Ectodermal cell (in vitro differentiated cells): ENCODE data around the gene ZBTB4.

ENCODE experiments used
- H3K27ac ChIP-seq: 2 replicates; pipeline ENCODE4 v1.7.0; 2013; ENCODE audit warnings: mild to moderate bottlenecking, low read depth, low read length; ENCODE audit not compliant: insufficient read depth, poor library complexity, severe bottlenecking
- H3K27me3 ChIP-seq: 2 replicates; pipeline ENCODE4 v1.7.0; 2013; ENCODE audit warnings: mild to moderate bottlenecking, low read length; ENCODE audit not compliant: insufficient read depth, control insufficient read depth, poor library complexity, severe bottlenecking
- H3K36me3 ChIP-seq: one replicate; pipeline ENCODE4 v1.7.0; 2013; ENCODE audit warnings: low read length; ENCODE audit not compliant: control insufficient read depth, insufficient read depth
- H3K4me1 ChIP-seq: one replicate; pipeline ENCODE4 v1.7.0; 2013; ENCODE audit warnings: low read length; ENCODE audit not compliant: control insufficient read depth, insufficient read depth
- H3K4me3 ChIP-seq: 2 replicates; pipeline ENCODE4 v1.7.0; 2013; ENCODE audit warnings: low read depth, low read length, control low read depth; ENCODE audit not compliant: insufficient read depth
- H3K9me3 ChIP-seq: 2 replicates; pipeline ENCODE4 v1.7.0; 2013; ENCODE audit warnings: mild to moderate bottlenecking, low read length, moderate library complexity; ENCODE audit not compliant: control insufficient read depth
- WGBS, 2 experiments: methylation state at CpG; one replicate each; pipeline ENCODE4 v1.1.7; 2013; ENCODE audit warnings: missing lambda C conversion rate in 2 of 2; 5-methylcytosine and 5-hydroxymethylcytosine counted together

ZBTB4 gene

DNA sequence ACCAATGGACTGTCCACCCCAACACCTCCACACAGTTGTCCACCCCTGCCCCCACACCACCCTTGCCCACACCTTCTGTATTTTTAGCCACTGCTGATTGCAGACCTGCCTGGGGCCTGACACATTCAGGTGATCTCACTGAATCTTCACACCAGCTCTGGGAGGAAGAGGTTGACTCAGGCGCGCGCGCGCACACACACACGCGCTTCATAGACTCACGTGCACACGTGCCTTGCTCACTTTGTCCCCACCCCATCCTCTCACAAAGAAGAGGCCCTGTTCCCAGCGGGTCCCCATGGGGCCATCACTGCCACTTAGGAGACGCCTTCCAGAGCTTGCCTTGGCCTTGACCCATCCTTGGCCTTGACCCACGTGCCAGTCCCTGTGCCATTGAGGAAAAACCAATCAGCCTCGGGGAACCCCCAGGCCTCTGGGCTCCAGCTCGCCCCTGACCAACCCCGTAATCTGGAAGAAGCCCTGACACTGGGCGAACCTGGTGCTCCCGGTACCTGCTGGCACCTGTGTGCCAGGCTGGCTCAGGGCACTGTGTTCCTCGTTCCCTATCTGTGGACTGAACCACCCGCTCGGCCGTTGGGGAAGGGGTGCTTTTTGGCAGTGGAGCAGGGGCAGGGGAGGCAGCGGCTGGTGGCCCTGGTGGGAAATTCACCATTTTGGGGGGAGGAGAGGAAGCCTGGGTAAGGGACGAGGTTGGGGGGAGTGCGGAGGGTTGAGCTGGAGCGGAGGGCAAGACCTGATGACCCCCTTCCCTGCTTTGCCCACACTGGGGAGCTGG, 68.6 kb downstream of the ZBTB4 start:
- peaks cover 36% of the 10 kb centered on the region for H3K36me3 ChIP-seq
- 95 to 96% methylated on average over 25 of the region's 25 CpGs for WGBS, 2 experiments

GRCh38 chr17:7409716-7410115, 69.7 kb downstream of the ZBTB4 start:
- Histone ChIP-seq H3K9me3 (no peaks in the 10 kb centered on the region), H3K27ac (no peak overlapping the region), H3K4me1 (peaks cover 22% of the 10 kb centered on the region), H3K36me3 (peaks cover 25% of the 10 kb centered on the region), H3K4me3 (no peak overlapping the region), H3K27me3 (no peaks in the 10 kb centered on the region)
- 95 to 97% methylated on average over 6 of the region's 6 CpGs for WGBS, 2 experiments

More for the DNA sequence above, 68.6 kb downstream of the ZBTB4 start:
- no peak overlapping the region for H3K4me3 ChIP-seq
- H3K4me1 ChIP-seq = peaks cover 22% of the 10 kb centered on the region
- H3K27ac ChIP-seq = no peak overlapping the region
- H3K9me3 ChIP-seq = no peaks in the 10 kb centered on the region
- H3K27me3 ChIP-seq = no peaks in the 10 kb centered on the region
